Stimulated activated memory B cell treated with anti-CD40 and anti-IgM and Interleukin-4, amounts not matched to agents 10 μg/mL and 1 μg/mL and 100 μg/mL, for 72 hours (primary cell): ENCODE data around the gene SRD5A1.

Experiments
- ATAC-seq: fragments of 150-1000 bp; cut with Tn5 transposase; 2 replicates; pipeline ENCODE4 v1.10.0; 2021
- H3K27ac Mint-ChIP-seq: one replicate; pipeline ENCODE4 v1.8.0; 2022; ENCODE audit warnings: mild to moderate bottlenecking, mixed read lengths
- H3K27me3 Mint-ChIP-seq: one replicate; pipeline ENCODE4 v1.8.0; 2022; ENCODE audit warnings: mixed read lengths
- H3K36me3 Mint-ChIP-seq: one replicate; pipeline ENCODE4 v1.8.0; 2022; ENCODE audit warnings: mixed read lengths
- H3K4me1 Mint-ChIP-seq: one replicate; pipeline ENCODE4 v1.8.0; 2022; ENCODE audit warnings: mixed read lengths
- H3K4me3 Mint-ChIP-seq: one replicate; pipeline ENCODE4 v1.8.0; 2022; ENCODE audit warnings: mild to moderate bottlenecking, moderate library complexity, mixed read lengths
- H3K9me3 Mint-ChIP-seq: one replicate; pipeline ENCODE4 v1.8.0; 2022; ENCODE audit warnings: mixed read lengths

SRD5A1 gene

GRCh38 chr5:6632888-6633468 is at the start of gene SRD5A1, which contains the start of gene NSUN2:
TSS of gene SRD5A1 (plus strand) at chr5:6633440. CDS start at chr5:6633577, 137 bp downstream.
TSS of gene NSUN2 (minus strand) at chr5:6633044. CDS start at chr5:6632979, 65 bp downstream.
- peaks cover 58% of the 10 kb centered on the region for H3K4me1 Mint-ChIP-seq
- no peaks in the 10 kb centered on the region for H3K27me3 Mint-ChIP-seq
- peaks cover 46% of the 10 kb centered on the region for H3K36me3 Mint-ChIP-seq
- H3K9me3 Mint-ChIP-seq = no peaks in the 10 kb centered on the region
- peak within 1 kb of the TSS; percentile 99 for H3K27ac Mint-ChIP-seq
- peak within 1 kb of the TSS; percentile 93 for H3K4me3 Mint-ChIP-seq
- peak; percentile 95 for ATAC-seq

- Mint-ChIP-seq H3K4me3 (peak overlapping the region; percentile 37), H3K27me3 (peaks cover 57% of the 10 kb centered on the region)
- ATAC-seq = no peak
Measured at GRCh38 chr5:6584101-6584645, 49.1 kb upstream of the SRD5A1 start.

GRCh38 chr5:6584727-6585126 is 48.5 kb upstream of the SRD5A1 start:
- Mint-ChIP-seq H3K4me1 (peaks cover 6% of the 10 kb centered on the region), H3K27me3 (peaks cover 62% of the 10 kb centered on the region), H3K36me3 (no peaks in the 10 kb centered on the region), H3K27ac (no peak overlapping the region), H3K9me3 (no peaks in the 10 kb centered on the region), H3K4me3 (no peak overlapping the region)
- no peak for ATAC-seq

More at GRCh38 chr5:6584101-6584645, 49.1 kb upstream of the SRD5A1 start:
- H3K36me3 Mint-ChIP-seq = no peaks in the 10 kb centered on the region
- peaks cover 6% of the 10 kb centered on the region for H3K4me1 Mint-ChIP-seq
- no peak overlapping the region for H3K27ac Mint-ChIP-seq
- H3K9me3 Mint-ChIP-seq = no peaks in the 10 kb centered on the region

- H3K27ac Mint-ChIP-seq = no peak overlapping the region
- no peaks in the 10 kb centered on the region for H3K9me3 Mint-ChIP-seq
- H3K4me3 Mint-ChIP-seq = no peak overlapping the region
- H3K4me1 Mint-ChIP-seq = peaks cover 6% of the 10 kb centered on the region
- H3K27me3 Mint-ChIP-seq = peaks cover 67% of the 10 kb centered on the region
- no peak for ATAC-seq
- H3K36me3 Mint-ChIP-seq = no peaks in the 10 kb centered on the region
Measured at GRCh38 chr5:6585168-6585567, 48.1 kb upstream of the SRD5A1 start.

- Mint-ChIP-seq H3K36me3 (no peaks in the 10 kb centered on the region), H3K4me1 (peaks cover 6% of the 10 kb centered on the region), H3K4me3 (no peak overlapping the region), H3K9me3 (no peaks in the 10 kb centered on the region), H3K27me3 (peaks cover 59% of the 10 kb centered on the region), H3K27ac (no peak overlapping the region)
- ATAC-seq = no peak
Measured at GRCh38 chr5:6585939-6586646, 47.1 kb upstream of the SRD5A1 start.

- Mint-ChIP-seq H3K4me3 (no peak overlapping the region), H3K36me3 (no peaks in the 10 kb centered on the region), H3K27me3 (peaks cover 56% of the 10 kb centered on the region), H3K4me1 (peaks cover 10% of the 10 kb centered on the region), H3K9me3 (peaks cover 2% of the 10 kb centered on the region), H3K27ac (no peak overlapping the region)
- no peak for ATAC-seq
Measured at GRCh38 chr5:6586647-6587042, 46.6 kb upstream of the SRD5A1 start.

- H3K27me3 Mint-ChIP-seq = peaks cover 51% of the 10 kb centered on the region
- H3K9me3 Mint-ChIP-seq = peaks cover 4% of the 10 kb centered on the region
- H3K4me3 Mint-ChIP-seq = no peak overlapping the region
- H3K4me1 Mint-ChIP-seq = peaks cover 14% of the 10 kb centered on the region
- no peaks in the 10 kb centered on the region for H3K36me3 Mint-ChIP-seq
- H3K27ac Mint-ChIP-seq = no peak overlapping the region
- ATAC-seq = no peak
Measured at GRCh38 chr5:6587171-6587570, 46.1 kb upstream of the SRD5A1 start.

GRCh38 chr5:6590581-6590980 is 42.7 kb upstream of the SRD5A1 start:
- H3K9me3 Mint-ChIP-seq = peaks cover 7% of the 10 kb centered on the region
- ATAC-seq = no peak
- peaks cover 22% of the 10 kb centered on the region for H3K27me3 Mint-ChIP-seq
- no peak overlapping the region for H3K4me3 Mint-ChIP-seq
- peaks cover 6% of the 10 kb centered on the region for H3K36me3 Mint-ChIP-seq
- H3K27ac Mint-ChIP-seq = no peak overlapping the region
- peaks cover 8% of the 10 kb centered on the region for H3K4me1 Mint-ChIP-seq

GRCh38 chr5:6591671-6592288 is 41.5 kb upstream of the SRD5A1 start:
- peaks cover 10% of the 10 kb centered on the region for H3K27me3 Mint-ChIP-seq
- H3K27ac Mint-ChIP-seq = no peak overlapping the region
- H3K4me3 Mint-ChIP-seq = no peak overlapping the region
- peaks cover 18% of the 10 kb centered on the region for H3K36me3 Mint-ChIP-seq
- ATAC-seq = no peak
- H3K4me1 Mint-ChIP-seq = peaks cover 8% of the 10 kb centered on the region
- H3K9me3 Mint-ChIP-seq = peaks cover 7% of the 10 kb centered on the region

- Mint-ChIP-seq H3K4me3 (no peak overlapping the region), H3K36me3 (peaks cover 26% of the 10 kb centered on the region), H3K27ac (no peak overlapping the region), H3K4me1 (peaks cover 8% of the 10 kb centered on the region), H3K27me3 (peaks cover 10% of the 10 kb centered on the region), H3K9me3 (peaks cover 8% of the 10 kb centered on the region)
- ATAC-seq = no peak
Measured at GRCh38 chr5:6592601-6593000, 40.6 kb upstream of the SRD5A1 start.

- peaks cover 10% of the 10 kb centered on the region for H3K27me3 Mint-ChIP-seq
- peaks cover 8% of the 10 kb centered on the region for H3K9me3 Mint-ChIP-seq
- H3K27ac Mint-ChIP-seq = no peak overlapping the region
- no peak for ATAC-seq
- peaks cover 8% of the 10 kb centered on the region for H3K4me1 Mint-ChIP-seq
- peaks cover 34% of the 10 kb centered on the region for H3K36me3 Mint-ChIP-seq
- no peak overlapping the region for H3K4me3 Mint-ChIP-seq
Measured at GRCh38 chr5:6593148-6594016, 39.9 kb upstream of the SRD5A1 start.

GRCh38 chr5:6594066-6594465 is 39.2 kb upstream of the SRD5A1 start:
- H3K4me1 Mint-ChIP-seq = peaks cover 8% of the 10 kb centered on the region
- no peak overlapping the region for H3K4me3 Mint-ChIP-seq
- H3K27ac Mint-ChIP-seq = no peak overlapping the region
- peaks cover 41% of the 10 kb centered on the region for H3K36me3 Mint-ChIP-seq
- no peak for ATAC-seq
- H3K27me3 Mint-ChIP-seq = peaks cover 10% of the 10 kb centered on the region
- peaks cover 8% of the 10 kb centered on the region for H3K9me3 Mint-ChIP-seq

GRCh38 chr5:6595405-6595804 is 37.8 kb upstream of the SRD5A1 start:
- H3K4me3 Mint-ChIP-seq = no peak overlapping the region
- peaks cover 8% of the 10 kb centered on the region for H3K9me3 Mint-ChIP-seq
- no peak for ATAC-seq
- H3K27me3 Mint-ChIP-seq = no peaks in the 10 kb centered on the region
- H3K27ac Mint-ChIP-seq = no peak overlapping the region
- H3K4me1 Mint-ChIP-seq = peaks cover 8% of the 10 kb centered on the region
- H3K36me3 Mint-ChIP-seq = peaks cover 50% of the 10 kb centered on the region

- Mint-ChIP-seq H3K9me3 (peaks cover 8% of the 10 kb centered on the region), H3K27me3 (no peaks in the 10 kb centered on the region), H3K36me3 (peaks cover 60% of the 10 kb centered on the region), H3K4me1 (peaks cover 7% of the 10 kb centered on the region), H3K4me3 (no peak overlapping the region), H3K27ac (no peak overlapping the region)
- ATAC-seq = no peak
Measured at GRCh38 chr5:6596388-6596787, 36.9 kb upstream of the SRD5A1 start.

GRCh38 chr5:6597557-6597956 is 35.7 kb upstream of the SRD5A1 start:
- Mint-ChIP-seq H3K4me1 (no peaks in the 10 kb centered on the region), H3K9me3 (peaks cover 5% of the 10 kb centered on the region), H3K36me3 (peaks cover 72% of the 10 kb centered on the region), H3K27me3 (no peaks in the 10 kb centered on the region), H3K4me3 (no peak overlapping the region), H3K27ac (no peak overlapping the region)
- ATAC-seq = no peak
